ENCODE data around the gene GALR1. TPM values are rescaled to one million over a fixed set of nuclear protein-coding genes. Genes with fewer than 3 reads are reported as not detected.
"Not testable (repeated sequence)": the region's sequence is repeated elsewhere in the genome, so short reads cannot be mapped to it uniquely, and the experiment has no call there.

The GALR1 gene
- total RNA-seq, 2 experiments from 2014 or later: not detected

GRCh38 chr18:77220726-77221125 lies 28.9 kb upstream of the GALR1 start:
- intact Hi-C loops (cut with micrococcal nuclease): no loop called here
- CTCF ChIA-PET: no interaction called here
- no peaks in the 10 kb centered on the region for H3K36me3 Mint-ChIP-seq
- peaks cover 5% of the 10 kb centered on the region for H3K27me3 Mint-ChIP-seq
- DNase-seq: no peak
- no peak overlapping the region for H3K4me3 Mint-ChIP-seq
- H3K27ac Mint-ChIP-seq: no peak overlapping the region
- peaks cover 11% of the 10 kb centered on the region for H3K4me1 Mint-ChIP-seq (ENCODE audit: low read depth)
- POLR2A ChIA-PET: no interaction called here
- no peaks in the 10 kb centered on the region for H3K9me3 Mint-ChIP-seq

GRCh38 chr18:77222464-77222863 lies 27.2 kb upstream of the GALR1 start:
- POLR2A ChIA-PET: no interaction called here
- CTCF ChIA-PET: interaction anchor here (1.3 to 1.5 kb wide), 4 partner anchors 9 to 222 kb away, joined by 3 to 10 read pairs (median 4); no protein-coding TSS in a partner anchor
- Mint-ChIP-seq H3K4me3 (no peak overlapping the region), H3K27me3 (no peaks in the 10 kb centered on the region), H3K9me3 (no peaks in the 10 kb centered on the region), H3K4me1 (ENCODE audit: low read depth) (peaks cover 11% of the 10 kb centered on the region), H3K27ac (no peak overlapping the region), H3K36me3 (no peaks in the 10 kb centered on the region)
- intact Hi-C loops (cut with micrococcal nuclease): no loop called here
- DNase-seq: no peak

- ChIA-PET CTCF (interaction anchor here (0.6 to 1.5 kb wide), 5 partner anchors 9 to 223 kb away, joined by 3 to 10 read pairs (median 4); no protein-coding TSS in a partner anchor), POLR2A (no interaction called here)
- H3K27ac Mint-ChIP-seq: peak overlapping the region; percentile 6
- peak; percentile 71 for DNase-seq
- no peak overlapping the region for H3K4me3 Mint-ChIP-seq
- intact Hi-C loops (cut with micrococcal nuclease): loop anchor here (1.0 kb wide), 2 partner anchors 16 to 121 kb away; no protein-coding TSS in a partner anchor
- peaks cover 11% of the 10 kb centered on the region for H3K4me1 Mint-ChIP-seq (ENCODE audit: low read depth)
- peaks cover 1% of the 10 kb centered on the region for H3K27me3 Mint-ChIP-seq
- H3K9me3 Mint-ChIP-seq: no peaks in the 10 kb centered on the region
- no peaks in the 10 kb centered on the region for H3K36me3 Mint-ChIP-seq
Measured at GRCh38 chr18:77223221-77223639, 26.4 kb upstream of the GALR1 start.

GRCh38 chr18:77223653-77224052 lies 26.0 kb upstream of the GALR1 start:
- Mint-ChIP-seq H3K4me3 (no peak overlapping the region), H3K36me3 (no peaks in the 10 kb centered on the region), H3K27ac (no peak overlapping the region), H3K27me3 (peaks cover 4% of the 10 kb centered on the region), H3K4me1 (ENCODE audit: low read depth) (peaks cover 11% of the 10 kb centered on the region), H3K9me3 (no peaks in the 10 kb centered on the region)
- ChIA-PET CTCF (interaction anchor here (0.6 kb wide), 1 partner anchor 159 kb away, joined by 4 read pairs; no protein-coding TSS in a partner anchor), POLR2A (no interaction called here)
- intact Hi-C loops (cut with micrococcal nuclease): loop anchor here (1.0 kb wide), 2 partner anchors 16 to 121 kb away; no protein-coding TSS in a partner anchor
- no peak for DNase-seq

GRCh38 chr18:77230645-77231044 lies 19.0 kb upstream of the GALR1 start:
- DNase-seq: no peak
- CTCF ChIA-PET: interaction anchor here (1.2 kb wide), 1 partner anchor 230 kb away, joined by 5 read pairs; no protein-coding TSS in a partner anchor
- POLR2A ChIA-PET: no interaction called here

GRCh38 chr18:77234504-77235365 lies 14.9 kb upstream of the GALR1 start:
- Mint-ChIP-seq H3K4me1 (ENCODE audit: low read depth) (no peaks in the 10 kb centered on the region), H3K27ac (no peak overlapping the region)
- POLR2A ChIA-PET: no interaction called here

More at GRCh38 chr18:77230645-77231044, 19.0 kb upstream of the GALR1 start:
- H3K27me3 Mint-ChIP-seq: peaks cover 15% of the 10 kb centered on the region
- no peak overlapping the region for H3K4me3 Mint-ChIP-seq
- intact Hi-C loops (cut with micrococcal nuclease): no loop called here
- no peaks in the 10 kb centered on the region for H3K9me3 Mint-ChIP-seq
- H3K27ac Mint-ChIP-seq: no peak overlapping the region
- H3K4me1 Mint-ChIP-seq (ENCODE audit: low read depth): no peaks in the 10 kb centered on the region
- no peaks in the 10 kb centered on the region for H3K36me3 Mint-ChIP-seq

GRCh38 chr18:77239285-77239684 lies 10.4 kb upstream of the GALR1 start:
- intact Hi-C loops (cut with micrococcal nuclease); H3K4me3 Mint-ChIP-seq; DNase-seq; H3K4me1 Mint-ChIP-seq (ENCODE audit: low read depth); POLR2A ChIA-PET; CTCF ChIA-PET; H3K27ac Mint-ChIP-seq; H3K36me3 Mint-ChIP-seq: not testable (repeated sequence)
- Mint-ChIP-seq H3K27me3 (peaks cover 10% of the 10 kb centered on the region), H3K9me3 (peaks cover 24% of the 10 kb centered on the region)

More at GRCh38 chr18:77234504-77235365, 14.9 kb upstream of the GALR1 start:
- DNase-seq: no peak
- Mint-ChIP-seq H3K36me3 (peaks cover 10% of the 10 kb centered on the region), H3K4me3 (no peak overlapping the region), H3K27me3 (peaks cover 14% of the 10 kb centered on the region), H3K9me3 (peaks cover 18% of the 10 kb centered on the region)
- CTCF ChIA-PET: no interaction called here
- intact Hi-C loops (cut with micrococcal nuclease): no loop called here

GRCh38 chr18:77248873-77249568 lies 627 bp upstream of the GALR1 start:
- Mint-ChIP-seq H3K27me3 (peaks cover 46% of the 10 kb centered on the region), H3K27ac (no peak overlapping the region), H3K9me3 (peaks cover 3% of the 10 kb centered on the region), H3K4me3 (peak overlapping the region; percentile 58), H3K4me1 (ENCODE audit: low read depth) (peaks cover 13% of the 10 kb centered on the region), H3K36me3 (no peaks in the 10 kb centered on the region)
- ChIA-PET CTCF (interaction anchor here (0.9 to 1.4 kb wide), 3 partner anchors 38 to 446 kb away, joined by 3 to 4 read pairs (median 3); no protein-coding TSS in a partner anchor), POLR2A (no interaction called here)
- intact Hi-C loops (cut with micrococcal nuclease): no loop called here
- no peak for DNase-seq

GRCh38 chr18:77250501-77250925 lies 865 bp downstream of the GALR1 start:
- ChIA-PET CTCF (no interaction called here), POLR2A (no interaction called here)
- Mint-ChIP-seq H3K4me1 (ENCODE audit: low read depth) (peaks cover 13% of the 10 kb centered on the region), H3K27me3 (peaks cover 57% of the 10 kb centered on the region), H3K27ac (no peak overlapping the region), H3K9me3 (peaks cover 3% of the 10 kb centered on the region), H3K36me3 (no peaks in the 10 kb centered on the region), H3K4me3 (peak overlapping the region; percentile 48)
- intact Hi-C loops (cut with micrococcal nuclease): loop anchor here (10.0 kb wide), 1 partner anchor 1734 kb away; no protein-coding TSS in a partner anchor
- DNase-seq: no peak

- Mint-ChIP-seq H3K9me3 (peaks cover 3% of the 10 kb centered on the region), H3K27ac (no peak overlapping the region), H3K4me1 (ENCODE audit: low read depth) (peaks cover 13% of the 10 kb centered on the region), H3K36me3 (no peaks in the 10 kb centered on the region), H3K27me3 (peaks cover 59% of the 10 kb centered on the region), H3K4me3 (peak overlapping the region; percentile 48)
- ChIA-PET CTCF (no interaction called here), POLR2A (interaction anchor here (1.2 kb wide), 1 partner anchor 12 kb away, joined by 3 read pairs; no protein-coding TSS in a partner anchor)
- intact Hi-C loops (cut with micrococcal nuclease): loop anchor here (10.0 kb wide), 1 partner anchor 1734 kb away; no protein-coding TSS in a partner anchor
- DNase-seq: no peak
Measured at GRCh38 chr18:77250926-77251729, 1.5 kb downstream of the GALR1 start.

GRCh38 chr18:77251730-77252050 lies 2.0 kb downstream of the GALR1 start:
- Mint-ChIP-seq H3K4me1 (ENCODE audit: low read depth) (peaks cover 13% of the 10 kb centered on the region), H3K27ac (no peak overlapping the region), H3K27me3 (peaks cover 61% of the 10 kb centered on the region), H3K36me3 (no peaks in the 10 kb centered on the region), H3K4me3 (no peak overlapping the region), H3K9me3 (peaks cover 3% of the 10 kb centered on the region)
- ChIA-PET CTCF (no interaction called here), POLR2A (interaction anchor here (1.2 kb wide), 1 partner anchor 12 kb away, joined by 3 read pairs; no protein-coding TSS in a partner anchor)
- no peak for DNase-seq
- intact Hi-C loops (cut with micrococcal nuclease): loop anchor here (10.0 kb wide), 1 partner anchor 1733 kb away; no protein-coding TSS in a partner anchor
